Liver (tissue), 9 donors: Measurements from ENCODE around the gene NAV2. TPM values are rescaled to one million over a fixed set of nuclear protein-coding genes. Genes with fewer than 3 reads are reported as not detected.

Source experiments
- DNase-seq: peaks from one replicate; pipeline ENCODE4 v3.0.0-alpha.2; 2017; ENCODE audit warnings: low spot score
- H3K27ac ChIP-seq, 2 donors: one replicate each; pipeline ENCODE4 v1.7.0; 2013; ENCODE audit warnings: inconsistent platforms in 2 of 2, low read length in 2 of 2, control low read depth in 1 of 2, low read depth in 1 of 2, mild to moderate bottlenecking in 1 of 2
- H3K27me3 ChIP-seq, 4 donors: one replicate each; pipeline versions ENCODE4 v1.6.1 to v1.7.0; 2013; ENCODE audit warnings: low read length in 3 of 4, inconsistent platforms in 1 of 4, mild to moderate bottlenecking in 1 of 4, moderate library complexity in 1 of 4; ENCODE audit not compliant: control insufficient read depth in 4 of 4, insufficient read depth in 4 of 4
- H3K36me3 ChIP-seq, 4 donors: one replicate each; pipeline versions ENCODE4 v1.6.1 to v1.7.0; 2013; ENCODE audit warnings: low read length in 3 of 4, mild to moderate bottlenecking in 3 of 4, low read depth in 1 of 4, moderate library complexity in 1 of 4; ENCODE audit not compliant: control insufficient read depth in 4 of 4, insufficient read depth in 3 of 4
- H3K4me1 ChIP-seq, 4 donors: one replicate each; pipeline versions ENCODE4 v1.6.1 to v1.7.0; 2013; ENCODE audit warnings: low read length in 3 of 4, mild to moderate bottlenecking in 3 of 4, moderate library complexity in 1 of 4; ENCODE audit not compliant: control insufficient read depth in 4 of 4, insufficient read depth in 4 of 4
- H3K4me3 ChIP-seq, 3 donors: one replicate each; pipeline versions ENCODE4 v1.6.1 to v1.7.0; 2013; ENCODE audit warnings: low read length in 3 of 3, control low read depth in 1 of 3, low read depth in 1 of 3, mild to moderate bottlenecking in 1 of 3
- H3K9ac ChIP-seq, 2 donors: one replicate each; pipeline ENCODE4 v1.7.0; 2013; ENCODE audit warnings: low read length in 2 of 2, mild to moderate bottlenecking in 2 of 2, moderate library complexity in 2 of 2, control low read depth in 1 of 2, low read depth in 1 of 2
- H3K9me3 ChIP-seq, 4 donors: one replicate each; pipeline versions ENCODE4 v1.6.1 to v1.7.0; 2013; ENCODE audit warnings: low read length in 3 of 4; ENCODE audit not compliant: control insufficient read depth in 4 of 4
- EGR1 ChIP-seq, 2 donors: IDR thresholded peaks; 2 replicates each; pipeline ENCODE4 v1.6.1; 2016 to 2018; ENCODE audit warnings: antibody characterized with exemption in 2 of 2, low read depth in 2 of 2
- FOXA1 ChIP-seq: IDR thresholded peaks from 2 replicates; pipeline ENCODE4 v1.6.1; 2016; ENCODE audit warnings: antibody characterized with exemption
- FOXA2 ChIP-seq: IDR thresholded peaks from 2 replicates; pipeline ENCODE4 v1.6.1; 2016; ENCODE audit warnings: antibody characterized with exemption
- GABPA ChIP-seq, 2 donors: IDR thresholded peaks in 1 of 2; conservative IDR thresholded peaks in 1 of 2; 2 replicates each; pipeline ENCODE4 v1.6.1; 2016; ENCODE audit warnings: antibody characterized with exemption in 2 of 2, mild to moderate bottlenecking in 1 of 2, moderate library complexity in 1 of 2
- HNF4A ChIP-seq, 2 donors: conservative IDR thresholded peaks; 2 replicates each; pipeline ENCODE4 v1.6.1; 2016; ENCODE audit warnings: antibody characterized with exemption in 2 of 2, mild to moderate bottlenecking in 2 of 2
- HNF4G ChIP-seq: IDR thresholded peaks from 2 replicates; pipeline ENCODE4 v1.6.1; 2016; ENCODE audit warnings: antibody characterized with exemption
- JUND ChIP-seq, 2 donors: IDR thresholded peaks; 2 replicates each; pipeline ENCODE4 v1.6.1; 2016; ENCODE audit warnings: antibody characterized with exemption in 2 of 2
- NR2F2 ChIP-seq: IDR thresholded peaks from 2 replicates; pipeline ENCODE4 v1.6.1; 2016; ENCODE audit warnings: antibody characterized with exemption
- RAD21 ChIP-seq, 2 donors: IDR thresholded peaks; 2 replicates each; pipeline ENCODE4 v1.6.1; 2016; ENCODE audit warnings: antibody characterized with exemption in 2 of 2, mild to moderate bottlenecking in 2 of 2
- RXRA ChIP-seq, 2 donors: IDR thresholded peaks; 2 replicates each; pipeline ENCODE4 v1.6.1; 2017 to 2018; ENCODE audit warnings: antibody characterized with exemption in 2 of 2, mild to moderate bottlenecking in 1 of 2
- SP1 ChIP-seq: IDR thresholded peaks from 2 replicates; pipeline ENCODE4 v1.6.1; 2018; ENCODE audit warnings: antibody characterized with exemption, mild to moderate bottlenecking
- TAF1 ChIP-seq: conservative IDR thresholded peaks from 2 replicates; pipeline ENCODE4 v1.6.1; 2016; ENCODE audit warnings: antibody characterized with exemption, mild to moderate bottlenecking
- YY1 ChIP-seq: IDR thresholded peaks from 2 replicates; pipeline ENCODE4 v1.6.1; 2016; ENCODE audit warnings: antibody characterized with exemption, mild to moderate bottlenecking
- WGBS: extraction: QIAGEN DNeasy Blood & Tissue Kit; methylation state at CpG from one replicate; pipeline ENCODE4 v1.1.7; 2013; 5-methylcytosine and 5-hydroxymethylcytosine counted together
- polyA plus RNA-seq, 2 donors: library from polyadenylated mRNA; stranded (reverse) in 1 of 2; unstranded in 1 of 2; fragments of 200-250 nt in 1 of 2; fragments of >200 nt in 1 of 2; fragmentation: Nextera tagmentation in 1 of 2; extraction: Ambion mirVana in 1 of 2; gene quantifications; one replicate each; pipeline versions ENCODE4 v1.2.1 to v1.2.3, GENCODE V29; 2013 to 2015
- total RNA-seq, 2 donors: library from RNA; depleted of rRNA; stranded (reverse); fragments of >200 nt; gene quantifications; one replicate each; pipeline ENCODE4 v1.2.3, GENCODE V29; 2014
- TF ChIP-seq, protein P1 (sequence below): IDR thresholded peaks from 2 replicates; pipeline ENCODE4 v1.6.1; 2016; ENCODE audit warnings: antibody characterized with exemption
- TF ChIP-seq, protein P2 (sequence below): IDR thresholded peaks from 2 replicates; pipeline ENCODE4 v1.6.1; 2016; ENCODE audit warnings: antibody characterized with exemption
- TF ChIP-seq, protein P3 (sequence below): IDR thresholded peaks from 2 replicates; pipeline ENCODE4 v1.6.1; 2016; ENCODE audit warnings: antibody characterized with exemption
- TF ChIP-seq, protein P4 (sequence below): IDR thresholded peaks from 2 replicates; pipeline ENCODE4 v1.6.1; 2016; ENCODE audit warnings: antibody characterized with exemption, mild to moderate bottlenecking
- TF ChIP-seq, protein P5 (sequence below): fragments of 150-350 bp; IDR thresholded peaks from 2 replicates; pipeline ENCODE4 v1.5.1; 2017; ENCODE audit warnings: improper control_type of control experiment, low read depth, low read length; ENCODE audit not compliant: missing input control
- donor health status: healthy.
- donor health status: healthy.
- donor health status: healthy.
- donor health status: healthy.
- donor health status: healthy.

Gene NAV2
- total and polyA plus RNA-seq, 4 donors: 6.3 to 20.5 (median 11.6) TPM

DNA sequence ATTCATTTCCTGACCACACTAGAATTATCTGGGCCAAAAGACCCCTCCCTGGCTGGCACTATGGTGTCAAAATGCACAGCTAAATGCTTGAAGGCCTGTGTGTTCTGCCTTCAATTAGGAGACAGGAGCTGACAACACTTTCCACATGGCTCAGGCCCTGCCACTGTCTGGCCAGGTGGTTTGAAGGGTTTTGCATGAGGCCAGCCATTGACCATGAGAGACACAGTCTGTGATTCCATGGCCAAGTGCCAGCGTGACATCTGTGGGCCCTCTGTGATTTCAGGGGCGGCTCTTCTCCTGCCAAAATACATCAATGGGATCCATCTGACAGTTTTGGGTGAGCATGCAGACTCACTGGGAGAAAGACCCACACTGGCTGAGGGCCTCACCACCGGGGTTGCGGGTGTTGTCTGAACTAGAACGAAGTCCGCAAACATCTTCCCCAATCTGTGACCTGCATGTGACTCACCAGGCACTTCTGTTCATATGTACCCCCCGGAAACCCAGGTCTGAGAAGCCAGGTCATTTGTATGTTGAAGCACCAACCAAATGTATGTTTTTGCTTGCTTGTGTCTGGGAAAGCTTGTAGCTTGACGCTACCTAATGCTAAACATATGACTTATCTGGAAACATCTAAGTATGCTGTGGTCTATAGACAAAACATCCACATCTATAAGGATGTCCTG is 20.7 kb upstream of the NAV2 start:
- Histone ChIP-seq H3K4me1 (peaks cover 0 to 6% (median 4%) of the 10 kb centered on the region in 4 donors), H3K9me3 (no peaks in the 10 kb centered on the region), H3K9ac (no peak overlapping the region), H3K27me3 (no peaks in the 10 kb centered on the region), H3K36me3 (no peaks in the 10 kb centered on the region), H3K4me3 (no peak overlapping the region), H3K27ac (no peak overlapping the region)
- TF ChIP-seq, protein P1, sequence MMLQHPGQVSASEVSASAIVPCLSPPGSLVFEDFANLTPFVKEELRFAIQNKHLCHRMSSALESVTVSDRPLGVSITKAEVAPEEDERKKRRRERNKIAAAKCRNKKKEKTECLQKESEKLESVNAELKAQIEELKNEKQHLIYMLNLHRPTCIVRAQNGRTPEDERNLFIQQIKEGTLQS: no peak
- TF ChIP-seq, protein P2, sequence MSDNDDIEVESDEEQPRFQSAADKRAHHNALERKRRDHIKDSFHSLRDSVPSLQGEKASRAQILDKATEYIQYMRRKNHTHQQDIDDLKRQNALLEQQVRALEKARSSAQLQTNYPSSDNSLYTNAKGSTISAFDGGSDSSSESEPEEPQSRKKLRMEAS: no peak
- TF ChIP-seq RXRA (IDR thresholded peaks at IDR 0.05): no peak
- TF ChIP-seq, protein P3, sequence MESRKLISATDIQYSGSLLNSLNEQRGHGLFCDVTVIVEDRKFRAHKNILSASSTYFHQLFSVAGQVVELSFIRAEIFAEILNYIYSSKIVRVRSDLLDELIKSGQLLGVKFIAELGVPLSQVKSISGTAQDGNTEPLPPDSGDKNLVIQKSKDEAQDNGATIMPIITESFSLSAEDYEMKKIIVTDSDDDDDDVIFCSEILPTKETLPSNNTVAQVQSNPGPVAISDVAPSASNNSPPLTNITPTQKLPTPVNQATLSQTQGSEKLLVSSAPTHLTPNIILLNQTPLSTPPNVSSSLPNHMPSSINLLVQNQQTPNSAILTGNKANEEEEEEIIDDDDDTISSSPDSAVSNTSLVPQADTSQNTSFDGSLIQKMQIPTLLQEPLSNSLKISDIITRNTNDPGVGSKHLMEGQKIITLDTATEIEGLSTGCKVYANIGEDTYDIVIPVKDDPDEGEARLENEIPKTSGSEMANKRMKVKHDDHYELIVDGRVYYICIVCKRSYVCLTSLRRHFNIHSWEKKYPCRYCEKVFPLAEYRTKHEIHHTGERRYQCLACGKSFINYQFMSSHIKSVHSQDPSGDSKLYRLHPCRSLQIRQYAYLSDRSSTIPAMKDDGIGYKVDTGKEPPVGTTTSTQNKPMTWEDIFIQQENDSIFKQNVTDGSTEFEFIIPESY: no peak
- TF ChIP-seq TAF1: no peak
- no peak for TF ChIP-seq NR2F2
- no peak for TF ChIP-seq RAD21 (IDR thresholded peaks at IDR 0.05)
- DNase-seq: no peak
- WGBS: 94% methylated on average over 8 of the region's 8 CpGs

DNA sequence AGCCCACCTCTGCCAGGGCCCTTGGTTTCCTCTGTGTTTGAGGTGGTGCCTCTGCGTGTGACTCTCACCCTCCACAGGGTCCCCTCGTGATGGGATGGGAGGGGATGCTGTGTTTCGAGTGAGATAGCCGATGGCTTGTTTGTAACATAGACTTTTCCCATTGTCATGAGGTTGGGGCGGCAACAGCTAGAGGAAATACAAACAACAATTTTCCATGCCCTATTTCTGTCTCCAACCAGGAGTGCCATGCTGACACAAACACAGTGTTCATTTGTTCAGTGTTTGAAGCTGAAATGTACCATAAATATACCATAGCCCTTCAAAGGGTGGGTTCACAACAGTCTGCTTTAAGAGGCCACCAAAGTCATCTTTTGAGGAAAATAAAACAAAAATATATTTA is 19.5 kb upstream of the NAV2 start:
- Histone ChIP-seq H3K4me1 (peaks cover 5 to 15% (median 9%) of the 10 kb centered on the region in 4 donors), H3K4me3 (no peak overlapping the region), H3K9ac (no peak overlapping the region), H3K27me3 (no peaks in the 10 kb centered on the region), H3K36me3 (no peaks in the 10 kb centered on the region), H3K9me3 (no peaks in the 10 kb centered on the region), H3K27ac (no peak overlapping the region)
- no peak for DNase-seq
- WGBS: 91% methylated on average over 5 of the region's 5 CpGs
- TF ChIP-seq JUND (IDR thresholded peaks at IDR 0.05) (no peak), RXRA (IDR thresholded peaks at IDR 0.05) (no peak), FOXA1 (no peak), FOXA2 (no peak), RAD21 (IDR thresholded peaks at IDR 0.05) (no peak), HNF4A (conservative IDR thresholded peaks at IDR 0.05) (no peak), GABPA (IDR thresholded peaks at IDR 0.05 in 1 of 2, conservative IDR thresholded peaks at IDR 0.05 in 1 of 2) (no peak), EGR1 (IDR thresholded peaks at IDR 0.05; ENCODE audit: low read depth in 2 of 2) (no peak), NR2F2 (no peak), TAF1 (no peak), YY1 (no peak), SP1 (no peak), HNF4G (no peak)
- TF ChIP-seq, protein P4, sequence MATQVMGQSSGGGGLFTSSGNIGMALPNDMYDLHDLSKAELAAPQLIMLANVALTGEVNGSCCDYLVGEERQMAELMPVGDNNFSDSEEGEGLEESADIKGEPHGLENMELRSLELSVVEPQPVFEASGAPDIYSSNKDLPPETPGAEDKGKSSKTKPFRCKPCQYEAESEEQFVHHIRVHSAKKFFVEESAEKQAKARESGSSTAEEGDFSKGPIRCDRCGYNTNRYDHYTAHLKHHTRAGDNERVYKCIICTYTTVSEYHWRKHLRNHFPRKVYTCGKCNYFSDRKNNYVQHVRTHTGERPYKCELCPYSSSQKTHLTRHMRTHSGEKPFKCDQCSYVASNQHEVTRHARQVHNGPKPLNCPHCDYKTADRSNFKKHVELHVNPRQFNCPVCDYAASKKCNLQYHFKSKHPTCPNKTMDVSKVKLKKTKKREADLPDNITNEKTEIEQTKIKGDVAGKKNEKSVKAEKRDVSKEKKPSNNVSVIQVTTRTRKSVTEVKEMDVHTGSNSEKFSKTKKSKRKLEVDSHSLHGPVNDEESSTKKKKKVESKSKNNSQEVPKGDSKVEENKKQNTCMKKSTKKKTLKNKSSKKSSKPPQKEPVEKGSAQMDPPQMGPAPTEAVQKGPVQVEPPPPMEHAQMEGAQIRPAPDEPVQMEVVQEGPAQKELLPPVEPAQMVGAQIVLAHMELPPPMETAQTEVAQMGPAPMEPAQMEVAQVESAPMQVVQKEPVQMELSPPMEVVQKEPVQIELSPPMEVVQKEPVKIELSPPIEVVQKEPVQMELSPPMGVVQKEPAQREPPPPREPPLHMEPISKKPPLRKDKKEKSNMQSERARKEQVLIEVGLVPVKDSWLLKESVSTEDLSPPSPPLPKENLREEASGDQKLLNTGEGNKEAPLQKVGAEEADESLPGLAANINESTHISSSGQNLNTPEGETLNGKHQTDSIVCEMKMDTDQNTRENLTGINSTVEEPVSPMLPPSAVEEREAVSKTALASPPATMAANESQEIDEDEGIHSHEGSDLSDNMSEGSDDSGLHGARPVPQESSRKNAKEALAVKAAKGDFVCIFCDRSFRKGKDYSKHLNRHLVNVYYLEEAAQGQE: no peak
- TF ChIP-seq, protein P1: no peak
- TF ChIP-seq, protein P2: no peak
- TF ChIP-seq, protein P5, sequence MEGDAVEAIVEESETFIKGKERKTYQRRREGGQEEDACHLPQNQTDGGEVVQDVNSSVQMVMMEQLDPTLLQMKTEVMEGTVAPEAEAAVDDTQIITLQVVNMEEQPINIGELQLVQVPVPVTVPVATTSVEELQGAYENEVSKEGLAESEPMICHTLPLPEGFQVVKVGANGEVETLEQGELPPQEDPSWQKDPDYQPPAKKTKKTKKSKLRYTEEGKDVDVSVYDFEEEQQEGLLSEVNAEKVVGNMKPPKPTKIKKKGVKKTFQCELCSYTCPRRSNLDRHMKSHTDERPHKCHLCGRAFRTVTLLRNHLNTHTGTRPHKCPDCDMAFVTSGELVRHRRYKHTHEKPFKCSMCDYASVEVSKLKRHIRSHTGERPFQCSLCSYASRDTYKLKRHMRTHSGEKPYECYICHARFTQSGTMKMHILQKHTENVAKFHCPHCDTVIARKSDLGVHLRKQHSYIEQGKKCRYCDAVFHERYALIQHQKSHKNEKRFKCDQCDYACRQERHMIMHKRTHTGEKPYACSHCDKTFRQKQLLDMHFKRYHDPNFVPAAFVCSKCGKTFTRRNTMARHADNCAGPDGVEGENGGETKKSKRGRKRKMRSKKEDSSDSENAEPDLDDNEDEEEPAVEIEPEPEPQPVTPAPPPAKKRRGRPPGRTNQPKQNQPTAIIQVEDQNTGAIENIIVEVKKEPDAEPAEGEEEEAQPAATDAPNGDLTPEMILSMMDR: no peak
- TF ChIP-seq, protein P3: no peak
